GM18505 (cell line): ENCODE results near the gene C17orf107.

Experiments used
- ATAC-seq: cut with Tn5 transposase; IDR thresholded peaks from one replicate; pipeline ENCODE4 v1.9.1; 2021; ENCODE audit not compliant: unreplicated experiment
- POLR2A ChIP-seq: IDR thresholded peaks from 4 replicates; pipeline ENCODE4 v1.6.1; 2011; ENCODE audit warnings: borderline replicate concordance; ENCODE audit not compliant: insufficient read depth, insufficient read length; ENCODE audit errors: extremely low read depth

The C17orf107 gene

GRCh38 chr17:4939796-4940554 is 40.6 kb downstream of the C17orf107 start, which contains the start of the genes RNF167 and SLC25A11:
RNF167 (plus strand) TSS chr17:4940268; CDS start chr17:4940910, 642 bp downstream.
SLC25A11 (minus strand) TSS chr17:4940046; CDS start chr17:4939910, 136 bp downstream.
- TF ChIP-seq POLR2A, result peak; percentile 90
- ATAC-seq, result peak; percentile 64

DNA sequence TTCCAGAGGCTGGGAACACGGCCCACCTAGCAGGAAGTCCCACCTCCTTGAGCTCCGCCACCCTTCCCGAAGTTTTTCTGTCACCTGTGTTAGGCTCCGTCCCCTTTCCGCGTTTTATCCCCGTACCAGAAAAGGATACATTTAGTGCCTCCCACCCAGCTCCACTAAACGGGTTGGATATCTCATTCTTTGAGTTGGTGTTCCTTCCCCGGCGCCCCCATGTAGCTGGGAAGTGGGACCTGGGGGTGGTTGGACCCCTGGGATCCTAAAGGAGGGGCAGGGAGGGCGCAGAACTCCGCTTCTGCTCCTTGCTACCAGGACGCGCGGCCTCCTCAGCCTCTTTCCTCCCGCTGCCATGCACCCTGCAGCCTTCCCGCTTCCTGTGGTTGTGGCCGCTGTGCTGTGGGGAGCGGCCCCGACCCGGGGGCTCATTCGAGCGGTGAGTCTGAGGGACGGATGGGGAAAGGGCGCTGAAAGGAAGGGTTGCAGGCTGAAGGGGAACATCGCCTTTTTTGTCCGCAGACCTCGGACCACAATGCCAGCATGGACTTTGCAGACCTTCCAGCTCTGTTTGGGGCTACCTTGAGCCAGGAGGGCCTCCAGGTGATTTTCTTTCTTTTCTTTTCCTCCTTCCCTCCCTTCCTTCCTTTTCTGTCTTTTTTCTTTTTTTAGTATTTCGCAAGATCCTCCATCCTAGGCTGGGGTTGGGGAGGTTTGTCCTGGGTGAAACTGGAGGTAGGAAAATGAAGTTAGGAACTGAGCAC is 41.4 kb downstream of the C17orf107 start:
- ATAC-seq, result no peak
- TF ChIP-seq POLR2A, result no peak

GRCh38 chr17:4941319-4941610 is 41.9 kb downstream of the C17orf107 start:
- TF ChIP-seq POLR2A, result no peak
- ATAC-seq, result no peak

GRCh38 chr17:4942760-4943508 is 43.6 kb downstream of the C17orf107 start:
- no peak for TF ChIP-seq POLR2A
- no peak for ATAC-seq

- ATAC-seq, result no peak
- peak; percentile 58 for TF ChIP-seq POLR2A
These were observed 44.8 kb downstream of the C17orf107 start for GRCh38 chr17:4944163-4944553.

- no peak for ATAC-seq
- TF ChIP-seq POLR2A, result no peak
These were observed 45.3 kb downstream of the C17orf107 start for GRCh38 chr17:4944554-4945175.

DNA sequence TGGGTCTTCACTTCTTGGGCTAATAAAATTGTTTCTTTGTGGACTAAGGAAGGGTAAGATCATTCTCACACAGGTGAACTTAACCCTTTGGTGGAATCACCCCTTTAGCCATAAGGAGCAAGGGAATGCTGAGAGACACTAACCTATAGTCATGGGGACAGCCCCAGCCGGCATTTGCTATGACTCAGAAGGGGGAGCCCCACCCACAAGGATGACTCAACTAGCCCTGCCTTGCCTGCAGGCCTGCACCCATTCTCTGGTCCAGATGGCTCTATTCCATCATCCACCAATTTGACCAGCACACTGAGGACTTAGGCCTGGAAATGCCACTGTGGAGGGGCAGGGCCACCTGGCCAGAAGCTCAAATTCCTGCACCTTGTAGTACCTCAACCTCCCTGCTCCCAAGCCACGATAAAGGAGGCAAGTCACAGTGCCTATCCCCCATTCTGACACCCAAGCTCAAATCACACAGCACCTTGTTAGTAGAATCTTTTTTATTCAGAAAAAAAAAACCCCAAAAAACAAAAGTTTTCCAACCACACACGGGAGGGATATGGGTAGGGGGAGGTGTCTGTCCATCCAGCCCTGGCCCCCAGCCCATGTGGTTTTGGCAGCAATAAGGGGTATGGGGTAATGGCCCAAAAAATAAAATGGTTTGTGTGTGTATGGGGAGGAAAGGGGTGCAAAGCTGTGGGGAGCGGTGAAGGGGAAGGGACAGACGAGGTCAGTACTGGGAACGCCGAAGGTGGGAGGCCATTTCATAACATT is 46.0 kb downstream of the C17orf107 start:
- no peak for ATAC-seq
- peak; percentile 73 for TF ChIP-seq POLR2A

DNA sequence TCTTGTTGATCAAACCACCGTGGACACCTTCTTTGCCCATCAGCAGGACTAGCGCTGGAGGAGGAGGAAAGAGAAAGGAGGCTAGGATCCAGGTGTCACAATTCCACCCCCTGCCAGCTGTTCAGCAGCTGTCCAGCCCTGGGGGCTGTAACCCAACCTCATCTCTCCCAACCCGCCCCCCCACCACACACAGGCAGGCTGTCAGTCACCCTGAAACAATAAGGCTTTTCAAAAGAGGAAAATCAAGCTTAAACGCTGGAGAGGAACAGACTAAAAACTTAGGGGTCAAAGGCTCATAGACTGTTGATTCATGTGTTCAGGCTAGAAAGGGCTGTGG is 46.6 kb downstream of the C17orf107 start:
- TF ChIP-seq POLR2A, result no peak
- ATAC-seq, result no peak

- TF ChIP-seq POLR2A, result peak; percentile 28
- ATAC-seq, result no peak
These were observed 47.1 kb downstream of the C17orf107 start for GRCh38 chr17:4946312-4946976.

GRCh38 chr17:4947010-4947410 is 47.7 kb downstream of the C17orf107 start:
- no peak for ATAC-seq
- no peak for TF ChIP-seq POLR2A

DNA sequence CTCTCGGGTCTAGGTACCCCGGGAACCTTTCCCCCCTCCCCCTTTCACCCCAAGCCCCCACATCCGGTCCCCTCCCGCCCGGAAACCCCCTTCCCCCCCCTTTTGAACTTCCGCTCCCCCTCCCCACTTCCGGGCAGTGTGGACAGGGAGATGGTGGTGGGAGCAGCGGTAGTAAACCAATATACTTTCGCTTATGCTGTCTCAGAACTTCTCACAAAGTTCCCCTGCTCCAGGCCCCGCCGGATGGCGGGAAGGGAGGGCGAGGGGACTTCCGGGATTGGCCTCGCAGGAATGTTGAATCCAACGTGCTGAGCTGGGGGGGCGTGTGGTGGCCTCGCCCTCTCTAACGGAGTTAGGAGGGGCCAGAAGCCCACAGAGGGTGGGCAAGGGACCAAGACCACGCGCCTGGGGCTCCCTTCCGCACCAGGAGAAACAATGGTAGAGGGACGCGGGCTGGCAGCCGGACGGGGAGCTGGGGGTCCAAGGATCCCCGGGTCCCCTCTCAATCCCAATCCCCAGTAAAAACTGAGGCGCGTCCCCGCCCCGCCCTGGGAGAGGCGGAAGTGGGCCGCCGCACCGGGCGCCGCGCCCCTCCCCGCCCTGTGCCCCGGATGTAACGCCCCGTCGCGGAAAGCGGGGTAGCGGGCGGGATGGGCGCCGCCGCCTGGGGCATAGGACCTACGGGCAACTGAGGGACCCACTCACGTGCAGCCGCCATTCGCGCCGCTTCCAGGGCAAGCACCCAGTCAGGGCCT is 48.3 kb downstream of the C17orf107 start:
- peak; percentile 63 for TF ChIP-seq POLR2A
- ATAC-seq, result peak; percentile 18

DNA sequence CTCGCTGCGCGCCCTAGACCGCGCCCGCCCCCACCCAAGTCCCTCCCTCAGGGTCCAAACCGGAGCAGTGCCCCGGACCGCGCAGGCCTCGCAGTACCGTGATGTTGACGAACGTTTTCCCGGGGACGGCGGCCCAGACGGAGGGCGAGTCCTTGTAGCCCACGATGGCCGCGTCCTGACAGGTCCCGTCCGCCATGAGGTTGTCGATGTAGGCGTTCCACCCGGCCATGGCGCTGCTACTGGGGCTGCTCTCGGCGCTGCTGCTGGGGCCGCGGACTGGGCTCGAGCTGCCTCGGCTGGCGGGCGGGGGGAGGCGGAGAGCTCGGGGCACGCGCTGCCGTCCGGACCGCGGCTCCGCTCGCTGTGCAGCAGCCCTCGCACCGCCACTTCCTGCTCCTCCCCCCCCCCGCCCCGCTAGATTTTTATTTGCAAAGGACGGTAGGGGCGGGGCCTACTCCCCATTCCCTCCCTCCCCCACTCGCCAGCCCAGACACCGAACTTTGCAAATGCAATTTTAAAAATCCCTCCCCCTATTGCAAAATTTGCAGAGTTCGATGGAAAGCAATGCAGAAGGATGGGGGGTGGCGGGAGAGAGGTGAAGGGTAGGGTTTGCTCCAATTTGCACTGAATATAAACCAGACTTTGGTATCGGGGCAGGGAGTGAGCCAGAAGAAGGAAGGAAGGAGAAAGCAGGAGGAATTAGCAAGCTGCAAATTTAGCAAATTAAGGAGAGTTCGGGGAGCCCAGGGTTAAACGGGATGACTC is 49.0 kb downstream of the C17orf107 start, which contains the start of gene PFN1:
TSS of gene PFN1 (minus strand) at position 365 of the 765 bp plus-strand sequence. CDS start at position 229, 136 bp downstream.
- TF ChIP-seq POLR2A, result peak; percentile 94
- peak; percentile 20 for ATAC-seq
